Measurements from ENCODE around the gene GALNT10. TPM values are rescaled to one million over a fixed set of nuclear protein-coding genes. Genes with fewer than 3 reads are reported as not detected.

GALNT10 gene
- total and polyA plus RNA-seq, 2 of the 4 experiments (the other 2 are of a cell fraction), result 46.2 to 67.0 TPM

DNA sequence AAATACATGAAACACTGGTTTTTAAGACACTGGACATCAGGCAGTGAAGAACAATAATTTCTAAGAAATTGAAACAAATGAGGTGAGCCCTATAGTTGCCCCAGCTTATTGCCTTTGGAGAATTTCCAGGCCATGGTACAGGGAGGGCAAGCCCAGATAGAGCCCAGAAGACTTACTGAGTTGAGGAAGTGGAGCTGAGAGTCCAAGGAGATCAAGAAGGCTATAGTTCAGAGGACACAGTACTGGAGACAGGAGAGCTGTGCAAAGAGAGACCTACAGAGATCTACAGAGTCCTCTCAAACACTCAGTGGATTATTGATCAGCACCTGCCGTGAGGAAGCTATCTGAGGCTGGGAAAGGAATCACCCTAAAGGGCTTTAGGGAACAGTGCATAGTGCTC lies 112.6 kb downstream of the GALNT10 start:
- Histone ChIP-seq H3K36me3 (ENCODE audit: control insufficient read depth, insufficient read depth, low read length) (peaks cover under 1% of the 10 kb centered on the region), H4K91ac (ENCODE audit: insufficient read depth, low read depth, low read length) (no peak overlapping the region), H3K23ac (ENCODE audit: low read depth, low read length) (no peak overlapping the region), H2AK9ac (replicated peaks; ENCODE audit: low read depth, low read length, poor library complexity) (no peak overlapping the region), H2BK5ac (ENCODE audit: low read depth, low read length, poor library complexity, severe bottlenecking) (no peak overlapping the region), H4K20me1 (ENCODE audit: insufficient read depth, low read length) (no peaks in the 10 kb centered on the region), H3K79me1 (ENCODE audit: low read depth in 1 of 2, low read length in 2 of 2) (peaks cover under 1 to 10% of the 10 kb centered on the region in 2 experiments; a peak in 2 of 4 replicates), H3K27ac (ENCODE audit: insufficient read depth, low read length) (no peak overlapping the region), H3K4ac (ENCODE audit: low read depth, low read length) (no peak overlapping the region), H3K27me3 (ENCODE audit: control insufficient read depth, insufficient read depth, low read length) (no peaks in the 10 kb centered on the region), H4K8ac (ENCODE audit: low read depth in 2 of 2, low read length in 2 of 2) (no peak overlapping the region), H3K9me1 (ENCODE audit: insufficient read depth, low read length) (peaks cover 5% of the 10 kb centered on the region; the same call in 1 of the 2 replicates), H3K9me3 (ENCODE audit: control insufficient read depth, insufficient read depth, low read length) (0 out of 2 replicates have a peak, but pooled peaks cover 3% of the 10 kb centered on the region), H3K14ac (replicated peaks; ENCODE audit: low read depth, low read length) (no peak overlapping the region), H3K18ac (ENCODE audit: low read depth, low read length) (no peak overlapping the region), H3K9ac (ENCODE audit: low read depth, low read length) (no peak overlapping the region), H3K4me3 (ENCODE audit: insufficient read depth, low read depth, low read length) (no peak overlapping the region), H3K4me2 (ENCODE audit: low read depth, low read length) (no peak overlapping the region), H2AFZ (replicated peaks; ENCODE audit: low read length, poor library complexity) (no peak overlapping the region), H3K4me1 (ENCODE audit: control insufficient read depth, insufficient read depth, low read length) (0 out of 2 replicates have a peak, but pooled peaks cover 1% of the 10 kb centered on the region), H2AK5ac (ENCODE audit: low read depth, low read length) (no peak overlapping the region), H2BK20ac (ENCODE audit: low read depth, low read length) (no peak overlapping the region), H4K5ac (ENCODE audit: low read depth, low read length) (no peak overlapping the region), H3K56ac (ENCODE audit: extremely low read depth, insufficient read depth, low read length) (no peak overlapping the region), H2BK15ac (ENCODE audit: low read depth, low read length) (no peak overlapping the region), H2BK120ac (ENCODE audit: low read depth, low read length) (no peak overlapping the region)
- ChIA-PET POLR2A (ENCODE audit: unreplicated experiment) (no interaction called here), CTCF (no interaction called here)
- TF ChIP-seq SMC3 (IDR thresholded peaks at IDR 0.05; ENCODE audit: low read depth, low read length), result no peak
- TF ChIP-seq, protein P1, sequence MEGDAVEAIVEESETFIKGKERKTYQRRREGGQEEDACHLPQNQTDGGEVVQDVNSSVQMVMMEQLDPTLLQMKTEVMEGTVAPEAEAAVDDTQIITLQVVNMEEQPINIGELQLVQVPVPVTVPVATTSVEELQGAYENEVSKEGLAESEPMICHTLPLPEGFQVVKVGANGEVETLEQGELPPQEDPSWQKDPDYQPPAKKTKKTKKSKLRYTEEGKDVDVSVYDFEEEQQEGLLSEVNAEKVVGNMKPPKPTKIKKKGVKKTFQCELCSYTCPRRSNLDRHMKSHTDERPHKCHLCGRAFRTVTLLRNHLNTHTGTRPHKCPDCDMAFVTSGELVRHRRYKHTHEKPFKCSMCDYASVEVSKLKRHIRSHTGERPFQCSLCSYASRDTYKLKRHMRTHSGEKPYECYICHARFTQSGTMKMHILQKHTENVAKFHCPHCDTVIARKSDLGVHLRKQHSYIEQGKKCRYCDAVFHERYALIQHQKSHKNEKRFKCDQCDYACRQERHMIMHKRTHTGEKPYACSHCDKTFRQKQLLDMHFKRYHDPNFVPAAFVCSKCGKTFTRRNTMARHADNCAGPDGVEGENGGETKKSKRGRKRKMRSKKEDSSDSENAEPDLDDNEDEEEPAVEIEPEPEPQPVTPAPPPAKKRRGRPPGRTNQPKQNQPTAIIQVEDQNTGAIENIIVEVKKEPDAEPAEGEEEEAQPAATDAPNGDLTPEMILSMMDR (conservative IDR thresholded peaks at IDR 0.05; ENCODE audit: low read depth, low read length), result no peak
- TF ChIP-seq MAFK (IDR thresholded peaks at IDR 0.05; ENCODE audit: low read depth, low read length), result no peak
- no peak for TF ChIP-seq RFX5 (IDR thresholded peaks at IDR 0.05; ENCODE audit: low read depth, low read length)
- TF ChIP-seq RCOR1 (IDR thresholded peaks at IDR 0.05; ENCODE audit: insufficient replicate concordance, low read length), result no peak
- TF ChIP-seq MXI1 (IDR thresholded peaks at IDR 0.05; ENCODE audit: borderline replicate concordance, low read depth, low read length), result no peak
- TF ChIP-seq POLR2A (IDR thresholded peaks at IDR 0.05; ENCODE audit: low read depth, low read length), result no peak
- TF ChIP-seq NFE2L2 (IDR thresholded peaks at IDR 0.05; ENCODE audit: low read depth, low read length), result no peak
- TF ChIP-seq BHLHE40 (IDR thresholded peaks at IDR 0.05; ENCODE audit: low read depth, low read length), result no peak
- no peak for TF ChIP-seq RAD21 (IDR thresholded peaks at IDR 0.05; ENCODE audit: low read length)
- no peak for TF ChIP-seq MAZ (IDR thresholded peaks at IDR 0.05; ENCODE audit: borderline replicate concordance, low read depth, low read length)
- TF ChIP-seq USF2 (IDR thresholded peaks at IDR 0.05; ENCODE audit: low read depth, low read length), result no peak
- TF ChIP-seq FOS (IDR thresholded peaks at IDR 0.05; ENCODE audit: low read depth, low read length), result no peak
- no peak for TF ChIP-seq CEBPB (IDR thresholded peaks at IDR 0.05; ENCODE audit: low read depth, low read length)
- TF ChIP-seq CHD1 (IDR thresholded peaks at IDR 0.05; ENCODE audit: low read depth, low read length), result no peak
- dilution Hi-C loops (cut with HindIII; ENCODE audit: low sequenced_read_pairs, unreplicated experiment) (no loop called here), in situ Hi-C loops (cut with MboI; ENCODE audit: low sequenced_read_pairs) (no loop called here), intact Hi-C loops (cut with micrococcal nuclease) (no loop called here)
- no TSS peak for BruUV-seq (replicated peaks)
- ATAC-seq (ENCODE audit: low read depth) (no peak), DNase-seq (no peak)
- no CpG with 5 or more reads among the region's 1 CpG for whole genome bisulfite sequencing, 2 experiments (ENCODE audit: extremely low coverage in 2 of 2, insufficient read length in 1 of 2)

All from IMR-90 (cell line).